Ishikawa (cell line): Measurements from ENCODE around the gene EDNRA.

Experiments used
- CEBPB ChIP-seq: IDR thresholded peaks from 2 replicates; pipeline ENCODE4 v1.6.1; 2012
- CREB1 ChIP-seq: IDR thresholded peaks from 2 replicates; pipeline ENCODE4 v1.6.1; 2012; ENCODE audit warnings: low read depth
- EGR1 ChIP-seq: IDR thresholded peaks from 2 replicates; pipeline ENCODE4 v1.6.1; 2012
- EP300 ChIP-seq: IDR thresholded peaks from 2 replicates; pipeline ENCODE4 v1.6.1; 2012; ENCODE audit warnings: borderline replicate concordance
- FOXM1 ChIP-seq: IDR thresholded peaks from 2 replicates; pipeline ENCODE4 v1.6.1; 2012; ENCODE audit warnings: low read depth, borderline replicate concordance
- RAD21 ChIP-seq: IDR thresholded peaks from 2 replicates; pipeline ENCODE4 v1.6.1; 2012; ENCODE audit warnings: low read depth
- TAF1 ChIP-seq: IDR thresholded peaks from 2 replicates; pipeline ENCODE4 v1.6.1; 2012; ENCODE audit warnings: low read depth, mild to moderate bottlenecking
- TCF12 ChIP-seq: IDR thresholded peaks from 2 replicates; pipeline ENCODE4 v1.6.1; 2012; ENCODE audit warnings: low read depth
- TEAD4 ChIP-seq: IDR thresholded peaks from 2 replicates; pipeline ENCODE4 v1.6.1; 2012
- YY1 ChIP-seq: IDR thresholded peaks from 2 replicates; pipeline ENCODE4 v1.6.1; 2012; ENCODE audit warnings: low read depth
- ZBTB7A ChIP-seq: IDR thresholded peaks from 2 replicates; pipeline ENCODE4 v1.6.1; 2012; ENCODE audit warnings: low read depth
- TF ChIP-seq, protein P1 (sequence below): IDR thresholded peaks from 2 replicates; pipeline ENCODE4 v1.6.1; 2012
- TF ChIP-seq, protein P2 (sequence below): IDR thresholded peaks from 2 replicates; pipeline ENCODE4 v1.6.1; 2012
- TF ChIP-seq, protein P3 (sequence below): IDR thresholded peaks from 2 replicates; pipeline ENCODE4 v1.6.1; 2012; ENCODE audit warnings: low read depth, mild to moderate bottlenecking

DNA sequence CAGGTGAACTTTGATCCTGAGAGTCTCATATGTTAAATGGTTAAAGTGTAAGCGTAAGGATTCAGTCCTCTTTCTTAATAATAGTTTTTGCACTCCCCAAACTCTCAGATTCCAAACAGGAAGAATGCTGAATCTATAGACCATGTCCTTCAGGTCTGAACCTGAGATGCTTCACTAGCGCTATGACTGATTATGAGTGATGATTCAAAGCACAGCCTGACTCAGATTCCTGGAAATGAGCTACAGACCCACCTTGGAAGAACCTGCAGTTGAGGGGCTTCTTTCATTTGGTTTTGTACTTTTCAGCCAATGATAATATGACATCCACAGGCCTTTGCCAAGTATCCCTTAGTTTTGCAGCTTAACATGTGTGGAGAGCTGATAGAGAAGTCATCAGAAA, 1.4 kb downstream of the EDNRA start:
- TF ChIP-seq, protein P1, sequence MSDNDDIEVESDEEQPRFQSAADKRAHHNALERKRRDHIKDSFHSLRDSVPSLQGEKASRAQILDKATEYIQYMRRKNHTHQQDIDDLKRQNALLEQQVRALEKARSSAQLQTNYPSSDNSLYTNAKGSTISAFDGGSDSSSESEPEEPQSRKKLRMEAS = no peak
- TF ChIP-seq, protein P2, sequence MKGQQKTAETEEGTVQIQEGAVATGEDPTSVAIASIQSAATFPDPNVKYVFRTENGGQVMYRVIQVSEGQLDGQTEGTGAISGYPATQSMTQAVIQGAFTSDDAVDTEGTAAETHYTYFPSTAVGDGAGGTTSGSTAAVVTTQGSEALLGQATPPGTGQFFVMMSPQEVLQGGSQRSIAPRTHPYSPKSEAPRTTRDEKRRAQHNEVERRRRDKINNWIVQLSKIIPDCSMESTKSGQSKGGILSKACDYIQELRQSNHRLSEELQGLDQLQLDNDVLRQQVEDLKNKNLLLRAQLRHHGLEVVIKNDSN = no peak
- TF ChIP-seq FOXM1 (no peak), YY1 (no peak), TAF1 (no peak), TEAD4 (no peak), CREB1 (no peak), TCF12 (no peak), CEBPB (no peak), EGR1 (no peak), ZBTB7A (no peak), RAD21 (no peak), EP300 (no peak)
- TF ChIP-seq, protein P3, sequence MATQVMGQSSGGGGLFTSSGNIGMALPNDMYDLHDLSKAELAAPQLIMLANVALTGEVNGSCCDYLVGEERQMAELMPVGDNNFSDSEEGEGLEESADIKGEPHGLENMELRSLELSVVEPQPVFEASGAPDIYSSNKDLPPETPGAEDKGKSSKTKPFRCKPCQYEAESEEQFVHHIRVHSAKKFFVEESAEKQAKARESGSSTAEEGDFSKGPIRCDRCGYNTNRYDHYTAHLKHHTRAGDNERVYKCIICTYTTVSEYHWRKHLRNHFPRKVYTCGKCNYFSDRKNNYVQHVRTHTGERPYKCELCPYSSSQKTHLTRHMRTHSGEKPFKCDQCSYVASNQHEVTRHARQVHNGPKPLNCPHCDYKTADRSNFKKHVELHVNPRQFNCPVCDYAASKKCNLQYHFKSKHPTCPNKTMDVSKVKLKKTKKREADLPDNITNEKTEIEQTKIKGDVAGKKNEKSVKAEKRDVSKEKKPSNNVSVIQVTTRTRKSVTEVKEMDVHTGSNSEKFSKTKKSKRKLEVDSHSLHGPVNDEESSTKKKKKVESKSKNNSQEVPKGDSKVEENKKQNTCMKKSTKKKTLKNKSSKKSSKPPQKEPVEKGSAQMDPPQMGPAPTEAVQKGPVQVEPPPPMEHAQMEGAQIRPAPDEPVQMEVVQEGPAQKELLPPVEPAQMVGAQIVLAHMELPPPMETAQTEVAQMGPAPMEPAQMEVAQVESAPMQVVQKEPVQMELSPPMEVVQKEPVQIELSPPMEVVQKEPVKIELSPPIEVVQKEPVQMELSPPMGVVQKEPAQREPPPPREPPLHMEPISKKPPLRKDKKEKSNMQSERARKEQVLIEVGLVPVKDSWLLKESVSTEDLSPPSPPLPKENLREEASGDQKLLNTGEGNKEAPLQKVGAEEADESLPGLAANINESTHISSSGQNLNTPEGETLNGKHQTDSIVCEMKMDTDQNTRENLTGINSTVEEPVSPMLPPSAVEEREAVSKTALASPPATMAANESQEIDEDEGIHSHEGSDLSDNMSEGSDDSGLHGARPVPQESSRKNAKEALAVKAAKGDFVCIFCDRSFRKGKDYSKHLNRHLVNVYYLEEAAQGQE = no peak
